NB4 (cell line): ENCODE measurements around the gene KLF4.

ENCODE experiments used
- CTCF ChIP-seq: IDR thresholded peaks from one replicate; pipeline ENCODE4 v1.5.1; 2012; ENCODE audit warnings: low read depth, low read length
- MAX ChIP-seq: IDR thresholded peaks from 2 replicates; pipeline ENCODE4 v1.6.1; 2011; ENCODE audit warnings: low read depth, low read length
- MYC ChIP-seq: IDR thresholded peaks from 2 replicates; pipeline ENCODE4 v1.6.1; 2011; ENCODE audit warnings: low read depth, low read length
- POLR2A ChIP-seq: IDR thresholded peaks from 2 replicates; pipeline ENCODE4 v1.6.1; 2011; ENCODE audit warnings: mild to moderate bottlenecking; ENCODE audit not compliant: insufficient read length; ENCODE audit errors: extremely low read depth

- TF ChIP-seq POLR2A, result no peak
- TF ChIP-seq CTCF, result no peak
- TF ChIP-seq MAX, result no peak
- no peak for TF ChIP-seq MYC
Observed at GRCh38 chr9:107447834-107448233, 41.7 kb downstream of the KLF4 start.
